Neural progenitor cell (in vitro differentiated cells): ENCODE results near the gene PGP. TPM values are rescaled to one million over a fixed set of nuclear protein-coding genes. Genes with fewer than 3 reads are reported as not detected.

ENCODE experiments used
- DNase-seq: peaks from one replicate; pipeline ENCODE4 v3.0.0-alpha.2; 2016; ENCODE audit warnings: low spot score
- H2AFZ ChIP-seq: fragments of 200-600 bp; sonication (generic); replicated peaks from 2 replicates; pipeline ENCODE4 v1.6.1; 2016; ENCODE audit warnings: antibody characterized with exemption
- H3F3A ChIP-seq: fragments of 200-600 bp; sonication (generic); 2 replicates; pipeline ENCODE4 v1.6.1; 2016; ENCODE audit warnings: antibody characterized with exemption, low read depth
- H3K27ac ChIP-seq: fragments of 200-600 bp; sonication (generic); 2 replicates; pipeline ENCODE4 v1.5.1; 2016; ENCODE audit warnings: mild to moderate bottlenecking
- H3K27me3 ChIP-seq: fragments of 200-600 bp; sonication (generic); 2 replicates; pipeline ENCODE4 v1.6.1; 2016; ENCODE audit warnings: mild to moderate bottlenecking, moderate library complexity
- H3K36me3 ChIP-seq: fragments of 200-600 bp; sonication (generic); 2 replicates; pipeline ENCODE4 v1.5.1; 2016
- H3K4me1 ChIP-seq: fragments of 200-600 bp; sonication (generic); 2 replicates; pipeline ENCODE4 v1.6.1; 2016; ENCODE audit warnings: mixed run types
- H3K4me2 ChIP-seq: fragments of 200-600 bp; sonication (generic); 2 replicates; pipeline ENCODE4 v1.6.1; 2016
- H3K4me3 ChIP-seq: fragments of 200-600 bp; sonication (generic); 2 replicates; pipeline ENCODE4 v1.5.1; 2016
- H3K79me2 ChIP-seq: fragments of 200-600 bp; sonication (generic); 2 replicates; pipeline ENCODE4 v1.6.1; 2016; ENCODE audit warnings: low read depth
- H3K9ac ChIP-seq: fragments of 200-600 bp; sonication (generic); 2 replicates; pipeline ENCODE4 v1.6.1; 2016
- H3K9me3 ChIP-seq: fragments of 200-600 bp; sonication (generic); 2 replicates; pipeline ENCODE4 v1.5.1; 2016; ENCODE audit warnings: low read depth
- H4K20me1 ChIP-seq: fragments of 200-600 bp; sonication (generic); 2 replicates; pipeline ENCODE4 v1.6.1; 2016; ENCODE audit warnings: low read depth
- H3K27ac Mint-ChIP-seq: 3 replicates; pipeline ENCODE4 v1.8.0; 2021; ENCODE audit warnings: mixed read lengths
- H3K27me3 Mint-ChIP-seq: 2 replicates; pipeline ENCODE4 v1.8.0; 2022; ENCODE audit warnings: low read depth, mild to moderate bottlenecking, inconsistent platforms, moderate library complexity, mixed read lengths; ENCODE audit not compliant: insufficient read depth
- H3K36me3 Mint-ChIP-seq: 3 replicates; pipeline ENCODE4 v1.8.0; 2021; ENCODE audit warnings: mixed read lengths
- H3K4me1 Mint-ChIP-seq: 3 replicates; pipeline ENCODE4 v1.8.0; 2021; ENCODE audit warnings: mixed read lengths
- H3K4me3 Mint-ChIP-seq: 3 replicates; pipeline ENCODE4 v1.8.0; 2021; ENCODE audit warnings: mild to moderate bottlenecking, moderate library complexity, mixed read lengths
- H3K9me3 Mint-ChIP-seq: 3 replicates; pipeline ENCODE4 v1.8.0; 2020; ENCODE audit warnings: mixed read lengths
- EZH2 ChIP-seq: fragments of 200-600 bp; sonication (generic); IDR thresholded peaks from 2 replicates; pipeline ENCODE4 v1.6.1; 2017; ENCODE audit warnings: antibody characterized with exemption, mild to moderate bottlenecking, moderate library complexity
- EZH2phosphoT487 ChIP-seq: fragments of 200-600 bp; sonication (generic); IDR thresholded peaks from 2 replicates; pipeline ENCODE4 v1.6.1; 2017; ENCODE audit warnings: antibody characterized with exemption
- total RNA-seq: library from RNA; depleted of rRNA; stranded (reverse); fragments of >200 nt; gene quantifications from 2 replicates; pipeline ENCODE4 v1.2.3, GENCODE V29; 2015; ENCODE audit warnings: low replicate concordance
- TF ChIP-seq, protein P1 (sequence below): fragments of 200-600 bp; sonication (generic); IDR thresholded peaks from 2 replicates; pipeline ENCODE4 v1.5.1; 2017; ENCODE audit warnings: antibody characterized with exemption, mild to moderate bottlenecking

PGP gene
- total RNA-seq, 1 donor from 2014 or later, result 13.3 TPM

DNA sequence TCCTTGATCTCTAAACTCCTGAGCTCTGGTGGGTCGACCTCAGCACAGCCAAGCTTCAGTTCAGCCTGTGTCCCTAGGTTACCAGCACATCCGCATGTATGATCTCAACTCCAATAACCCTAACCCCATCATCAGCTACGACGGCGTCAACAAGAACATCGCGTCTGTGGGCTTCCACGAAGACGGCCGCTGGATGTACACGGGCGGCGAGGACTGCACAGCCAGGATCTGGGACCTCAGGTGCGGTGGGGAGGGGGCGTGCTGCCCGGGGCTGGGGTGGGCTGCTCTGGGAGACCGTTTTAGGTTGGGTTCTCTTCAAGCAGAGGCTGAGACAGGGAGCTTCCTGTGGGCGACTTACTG lies 8.2 kb downstream of the PGP start:
- peak overlapping the region; percentile 35 for H3K9ac ChIP-seq
- H3F3A ChIP-seq, result peaks cover 20% of the 10 kb centered on the region
- no peak for DNase-seq
- H3K36me3 ChIP-seq, result no peaks in the 10 kb centered on the region
- Mint-ChIP-seq H3K36me3 (peaks cover 8% of the 10 kb centered on the region), H3K9me3 (no peaks in the 10 kb centered on the region), H3K27me3 (peaks cover 14% of the 10 kb centered on the region), H3K4me1 (peaks cover 14% of the 10 kb centered on the region), H3K27ac (no peak overlapping the region), H3K4me3 (peak overlapping the region; percentile 87)
- H2AFZ ChIP-seq, result no peak overlapping the region
- peaks cover 6% of the 10 kb centered on the region for H3K4me1 ChIP-seq
- TF ChIP-seq EZH2phosphoT487 (no peak), EZH2 (no peak)
- TF ChIP-seq, protein P1, sequence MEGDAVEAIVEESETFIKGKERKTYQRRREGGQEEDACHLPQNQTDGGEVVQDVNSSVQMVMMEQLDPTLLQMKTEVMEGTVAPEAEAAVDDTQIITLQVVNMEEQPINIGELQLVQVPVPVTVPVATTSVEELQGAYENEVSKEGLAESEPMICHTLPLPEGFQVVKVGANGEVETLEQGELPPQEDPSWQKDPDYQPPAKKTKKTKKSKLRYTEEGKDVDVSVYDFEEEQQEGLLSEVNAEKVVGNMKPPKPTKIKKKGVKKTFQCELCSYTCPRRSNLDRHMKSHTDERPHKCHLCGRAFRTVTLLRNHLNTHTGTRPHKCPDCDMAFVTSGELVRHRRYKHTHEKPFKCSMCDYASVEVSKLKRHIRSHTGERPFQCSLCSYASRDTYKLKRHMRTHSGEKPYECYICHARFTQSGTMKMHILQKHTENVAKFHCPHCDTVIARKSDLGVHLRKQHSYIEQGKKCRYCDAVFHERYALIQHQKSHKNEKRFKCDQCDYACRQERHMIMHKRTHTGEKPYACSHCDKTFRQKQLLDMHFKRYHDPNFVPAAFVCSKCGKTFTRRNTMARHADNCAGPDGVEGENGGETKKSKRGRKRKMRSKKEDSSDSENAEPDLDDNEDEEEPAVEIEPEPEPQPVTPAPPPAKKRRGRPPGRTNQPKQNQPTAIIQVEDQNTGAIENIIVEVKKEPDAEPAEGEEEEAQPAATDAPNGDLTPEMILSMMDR, result no peak
- peak overlapping the region; percentile 94 for H3K4me2 ChIP-seq
- H3K27me3 ChIP-seq, result no peaks in the 10 kb centered on the region
- peak overlapping the region; percentile 93 for H3K4me3 ChIP-seq
- H3K27ac ChIP-seq, result no peak overlapping the region
- H3K9me3 ChIP-seq, result no peaks in the 10 kb centered on the region
- peaks cover 17% of the 10 kb centered on the region for H3K79me2 ChIP-seq
- peaks cover 16% of the 10 kb centered on the region for H4K20me1 ChIP-seq

DNA sequence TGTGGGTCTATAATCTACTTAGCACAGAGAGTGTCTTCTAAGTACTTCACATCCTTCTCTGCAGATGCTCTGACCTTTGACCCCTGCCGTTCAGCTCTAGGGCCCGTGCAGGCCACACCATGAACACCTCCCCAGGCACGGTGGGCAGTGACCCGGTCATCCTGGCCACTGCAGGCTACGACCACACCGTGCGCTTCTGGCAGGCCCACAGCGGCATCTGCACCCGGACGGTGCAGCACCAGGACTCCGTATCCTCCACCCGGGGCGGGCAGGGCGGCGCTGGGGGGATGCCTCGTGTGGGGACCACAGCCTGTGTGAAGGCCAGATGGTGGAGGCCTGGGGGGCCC lies 8.7 kb downstream of the PGP start:
- peak; percentile 69 for DNase-seq
- peak overlapping the region; percentile 35 for H3K9ac ChIP-seq
- peak overlapping the region; percentile 71 for H2AFZ ChIP-seq

DNA sequence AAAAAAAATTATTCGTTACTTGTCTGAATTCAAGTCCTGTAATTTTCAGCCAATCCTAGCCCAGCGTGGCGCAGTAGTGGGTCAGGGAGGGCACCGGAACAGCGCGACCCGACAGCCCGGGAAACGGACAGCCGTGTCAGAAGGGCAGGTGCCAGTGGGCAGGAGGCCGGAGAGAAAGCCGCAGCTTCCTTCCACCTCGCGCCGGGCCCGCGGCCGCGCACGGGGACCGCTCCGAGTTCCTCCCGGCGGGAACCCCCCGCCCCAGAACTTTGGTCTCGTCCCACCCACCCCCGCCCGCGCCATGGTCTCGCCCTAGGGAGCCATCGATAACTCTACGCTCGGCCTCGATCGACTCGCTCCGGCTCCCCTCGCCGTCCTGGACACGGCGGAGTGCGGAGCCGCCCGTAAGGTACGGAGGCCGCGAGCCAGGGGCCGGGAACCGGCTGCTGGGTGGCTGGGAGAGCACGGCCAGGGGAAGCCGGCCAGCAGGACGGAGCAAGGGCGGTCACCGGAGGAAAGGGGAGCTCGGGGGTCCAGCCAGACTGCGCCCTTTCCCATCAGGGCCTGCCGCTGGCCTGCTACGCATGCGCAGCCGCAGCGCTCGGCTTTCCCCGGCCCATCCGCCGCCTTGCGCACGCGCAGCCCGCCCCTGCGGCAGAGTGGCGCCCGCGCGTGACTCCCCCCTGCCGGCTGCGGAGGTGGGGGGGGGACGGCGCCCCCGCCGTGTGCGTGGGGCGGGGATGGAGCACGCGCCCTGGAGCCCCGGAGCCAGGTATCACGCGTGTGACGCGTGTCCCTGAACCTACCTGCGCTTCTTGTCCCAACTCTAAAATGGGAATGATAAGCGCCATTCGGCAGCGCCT lies 9.3 kb downstream of the PGP start, which contains the start of gene MLST8:
Gene MLST8 (plus strand): TSS at position 351 of the 863 bp plus-strand sequence. CDS start 632 bp downstream, outside the sequence.
- DNase-seq, result peak; percentile 94
- Mint-ChIP-seq H3K4me1 (peaks cover 14% of the 10 kb centered on the region), H3K4me3 (peak within 1 kb of the TSS; percentile 87), H3K27ac (peak within 1 kb of the TSS; percentile 65), H3K36me3 (peaks cover 8% of the 10 kb centered on the region), H3K9me3 (no peaks in the 10 kb centered on the region), H3K27me3 (peaks cover 14% of the 10 kb centered on the region)
- Histone ChIP-seq H3K4me1 (peaks cover 6% of the 10 kb centered on the region), H3K9me3 (no peaks in the 10 kb centered on the region), H3K36me3 (no peaks in the 10 kb centered on the region), H4K20me1 (peaks cover 8% of the 10 kb centered on the region), H3K27ac (no peak within 1 kb of the TSS), H3K9ac (peak within 1 kb of the TSS; percentile 84), H3F3A (peaks cover 12% of the 10 kb centered on the region), H3K79me2 (peaks cover 17% of the 10 kb centered on the region), H3K27me3 (peaks cover 8% of the 10 kb centered on the region), H3K4me3 (peak within 1 kb of the TSS; percentile 93), H3K4me2 (peak within 1 kb of the TSS; percentile 94), H2AFZ (peak within 1 kb of the TSS; percentile 71)
- TF ChIP-seq EZH2phosphoT487, result no peak
- TF ChIP-seq, protein P1, result peak; percentile 34

More for the DNA sequence above, 8.7 kb downstream of the PGP start:
- peaks cover 15% of the 10 kb centered on the region for H3F3A ChIP-seq
- Mint-ChIP-seq H3K27me3 (peaks cover 14% of the 10 kb centered on the region), H3K4me1 (peaks cover 14% of the 10 kb centered on the region), H3K36me3 (peaks cover 8% of the 10 kb centered on the region), H3K4me3 (peak overlapping the region; percentile 87), H3K9me3 (no peaks in the 10 kb centered on the region), H3K27ac (no peak overlapping the region)
- H3K27ac ChIP-seq, result no peak overlapping the region
- H4K20me1 ChIP-seq, result peaks cover 14% of the 10 kb centered on the region
- H3K4me3 ChIP-seq, result peak overlapping the region; percentile 93
- peaks cover 6% of the 10 kb centered on the region for H3K4me1 ChIP-seq
- TF ChIP-seq EZH2 (no peak), EZH2phosphoT487 (no peak)
- TF ChIP-seq, protein P1, result no peak
- peaks cover 17% of the 10 kb centered on the region for H3K79me2 ChIP-seq
- H3K36me3 ChIP-seq, result no peaks in the 10 kb centered on the region
- peak overlapping the region; percentile 94 for H3K4me2 ChIP-seq
- H3K9me3 ChIP-seq, result no peaks in the 10 kb centered on the region
- H3K27me3 ChIP-seq, result peaks cover 2% of the 10 kb centered on the region
